Stomach (tissue), 4 donors: ENCODE results near the gene CTSV.
"Not testable (repeated sequence)": the region's sequence is repeated elsewhere in the genome, so short reads cannot be mapped to it uniquely, and the experiment has no call there.

ENCODE experiments used
- EP300 ChIP-seq: sonication (generic); formaldehyde crosslinking; IDR thresholded peaks from one replicate; pipeline ENCODE4 v1.6.1; 2017; ENCODE audit warnings: antibody characterized with exemption
- POLR2A ChIP-seq, 4 donors: fragments of 450-650 bp; IDR thresholded peaks; one replicate each; pipeline ENCODE4 v1.6.1; 2016; ENCODE audit warnings: antibody characterized with exemption in 4 of 4, control low read depth in 2 of 4, mild to moderate bottlenecking in 1 of 4, moderate library complexity in 1 of 4
- POLR2AphosphoS5 ChIP-seq, 3 donors: sonication (generic); formaldehyde crosslinking; IDR thresholded peaks; one replicate each; pipeline ENCODE4 v1.6.1; 2016; ENCODE audit warnings: antibody characterized with exemption in 3 of 3
- TF ChIP-seq, protein P1 (sequence below), 7 experiments: fragments of 450-650 bp in 4 of 7; fragments of 200-600 bp in 3 of 7; sonication (generic) in 3 of 7; IDR thresholded peaks; one replicate each; pipeline ENCODE4 v1.5.1; 2016 to 2019; ENCODE audit warnings: antibody characterized with exemption in 7 of 7, control low read depth in 2 of 7, mild to moderate bottlenecking in 1 of 7

DNA sequence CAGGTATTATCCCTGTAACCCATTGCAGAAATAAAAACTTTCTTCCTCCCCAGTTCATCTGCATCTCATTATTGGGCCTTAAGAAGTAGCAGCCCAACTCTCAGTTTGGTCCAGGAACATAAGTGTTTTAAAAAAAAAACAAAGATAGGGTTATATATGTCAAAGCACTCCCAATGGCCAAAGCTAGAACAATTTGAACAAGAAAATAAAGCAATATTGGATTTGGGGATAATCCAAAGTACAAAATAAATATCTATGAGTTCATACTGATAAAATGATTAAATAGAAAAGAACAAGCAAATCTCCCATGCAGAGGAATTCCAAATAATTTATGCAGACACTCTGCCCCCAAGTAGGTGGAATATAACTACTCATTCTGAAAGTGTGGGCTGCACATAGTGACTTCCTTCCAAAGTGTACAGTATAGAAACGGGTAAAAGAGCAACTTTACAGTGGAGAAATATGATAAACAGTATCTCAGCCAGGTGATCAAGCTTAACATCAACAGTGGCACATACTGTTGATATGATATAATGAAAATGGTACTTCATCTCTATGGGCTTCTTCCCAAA lies 49.1 kb downstream of the CTSV start:
- TF ChIP-seq, protein P1, sequence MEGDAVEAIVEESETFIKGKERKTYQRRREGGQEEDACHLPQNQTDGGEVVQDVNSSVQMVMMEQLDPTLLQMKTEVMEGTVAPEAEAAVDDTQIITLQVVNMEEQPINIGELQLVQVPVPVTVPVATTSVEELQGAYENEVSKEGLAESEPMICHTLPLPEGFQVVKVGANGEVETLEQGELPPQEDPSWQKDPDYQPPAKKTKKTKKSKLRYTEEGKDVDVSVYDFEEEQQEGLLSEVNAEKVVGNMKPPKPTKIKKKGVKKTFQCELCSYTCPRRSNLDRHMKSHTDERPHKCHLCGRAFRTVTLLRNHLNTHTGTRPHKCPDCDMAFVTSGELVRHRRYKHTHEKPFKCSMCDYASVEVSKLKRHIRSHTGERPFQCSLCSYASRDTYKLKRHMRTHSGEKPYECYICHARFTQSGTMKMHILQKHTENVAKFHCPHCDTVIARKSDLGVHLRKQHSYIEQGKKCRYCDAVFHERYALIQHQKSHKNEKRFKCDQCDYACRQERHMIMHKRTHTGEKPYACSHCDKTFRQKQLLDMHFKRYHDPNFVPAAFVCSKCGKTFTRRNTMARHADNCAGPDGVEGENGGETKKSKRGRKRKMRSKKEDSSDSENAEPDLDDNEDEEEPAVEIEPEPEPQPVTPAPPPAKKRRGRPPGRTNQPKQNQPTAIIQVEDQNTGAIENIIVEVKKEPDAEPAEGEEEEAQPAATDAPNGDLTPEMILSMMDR (IDR thresholded peaks at IDR 0.05) = not testable (repeated sequence)
- not testable (repeated sequence) for TF ChIP-seq POLR2AphosphoS5 (IDR thresholded peaks at IDR 0.05); POLR2A (IDR thresholded peaks at IDR 0.05); EP300
